ENCODE measurements around the gene CDRT15L2. TPM values are rescaled to one million over a fixed set of nuclear protein-coding genes. Genes with fewer than 3 reads are reported as not detected.
"Not testable (repeated sequence)": the region's sequence is repeated elsewhere in the genome, so short reads cannot be mapped to it uniquely, and the experiment has no call there.

Gene CDRT15L2
- total and polyA plus RNA-seq, 12 donors: not detected

GRCh38 chr17:20611309-20611708 lies 31.8 kb downstream of the CDRT15L2 start:
- 83 to 96% (median 87%) methylated on average over 7 to 8 of the region's 8 CpGs for WGBS, 4 donors

GRCh38 chr17:20612635-20613034 lies 33.1 kb downstream of the CDRT15L2 start:
- H3K9me3 ChIP-seq (replicated peaks in 1 of 3): no peaks in the 10 kb centered on the region

More at GRCh38 chr17:20611309-20611708, 31.8 kb downstream of the CDRT15L2 start:
- Histone ChIP-seq H3K36me3 (replicated peaks in 1 of 2) (no peaks in the 10 kb centered on the region), H3K4me3 (no peak overlapping the region), H3K9me3 (replicated peaks in 1 of 3) (no peaks in the 10 kb centered on the region), H3K27ac (no peak overlapping the region), H3K4me1 (replicated peaks in 1 of 2) (no peaks in the 10 kb centered on the region), H3K27me3 (no peaks in the 10 kb centered on the region)
- intact Hi-C loops (cut with DNase I): no loop called here
- no peak for DNase-seq
- no peak for TF ChIP-seq POLR2A (IDR thresholded peaks at IDR 0.05)
- TF ChIP-seq, protein P1, sequence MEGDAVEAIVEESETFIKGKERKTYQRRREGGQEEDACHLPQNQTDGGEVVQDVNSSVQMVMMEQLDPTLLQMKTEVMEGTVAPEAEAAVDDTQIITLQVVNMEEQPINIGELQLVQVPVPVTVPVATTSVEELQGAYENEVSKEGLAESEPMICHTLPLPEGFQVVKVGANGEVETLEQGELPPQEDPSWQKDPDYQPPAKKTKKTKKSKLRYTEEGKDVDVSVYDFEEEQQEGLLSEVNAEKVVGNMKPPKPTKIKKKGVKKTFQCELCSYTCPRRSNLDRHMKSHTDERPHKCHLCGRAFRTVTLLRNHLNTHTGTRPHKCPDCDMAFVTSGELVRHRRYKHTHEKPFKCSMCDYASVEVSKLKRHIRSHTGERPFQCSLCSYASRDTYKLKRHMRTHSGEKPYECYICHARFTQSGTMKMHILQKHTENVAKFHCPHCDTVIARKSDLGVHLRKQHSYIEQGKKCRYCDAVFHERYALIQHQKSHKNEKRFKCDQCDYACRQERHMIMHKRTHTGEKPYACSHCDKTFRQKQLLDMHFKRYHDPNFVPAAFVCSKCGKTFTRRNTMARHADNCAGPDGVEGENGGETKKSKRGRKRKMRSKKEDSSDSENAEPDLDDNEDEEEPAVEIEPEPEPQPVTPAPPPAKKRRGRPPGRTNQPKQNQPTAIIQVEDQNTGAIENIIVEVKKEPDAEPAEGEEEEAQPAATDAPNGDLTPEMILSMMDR (IDR thresholded peaks at IDR 0.05): no peak

GRCh38 chr17:20613248-20613647 lies 33.7 kb downstream of the CDRT15L2 start:
- Histone ChIP-seq H3K27me3 (no peaks in the 10 kb centered on the region), H3K4me3 (no peak overlapping the region), H3K4me1 (replicated peaks in 1 of 2) (no peaks in the 10 kb centered on the region), H3K9me3 (replicated peaks in 1 of 3) (no peaks in the 10 kb centered on the region), H3K36me3 (replicated peaks in 1 of 2) (no peaks in the 10 kb centered on the region), H3K27ac (no peak overlapping the region)
- intact Hi-C loops (cut with DNase I): no loop called here
- no peak for DNase-seq
- 90 to 93% (median 90%) methylated on average over 11 to 16 of the region's 16 CpGs for WGBS, 4 donors
- no peak for TF ChIP-seq POLR2A (IDR thresholded peaks at IDR 0.05)
- TF ChIP-seq, protein P1 (IDR thresholded peaks at IDR 0.05): no peak

More at GRCh38 chr17:20612635-20613034, 33.1 kb downstream of the CDRT15L2 start:
- Histone ChIP-seq H3K4me1 (replicated peaks in 1 of 2) (no peaks in the 10 kb centered on the region), H3K27me3 (no peaks in the 10 kb centered on the region), H3K36me3 (replicated peaks in 1 of 2) (no peaks in the 10 kb centered on the region), H3K4me3 (no peak overlapping the region), H3K27ac (no peak overlapping the region)
- intact Hi-C loops (cut with DNase I): no loop called here
- no peak for TF ChIP-seq POLR2A (IDR thresholded peaks at IDR 0.05)
- TF ChIP-seq, protein P1 (IDR thresholded peaks at IDR 0.05): no peak
- 91 to 93% (median 92%) methylated on average over 5 to 16 of the region's 16 CpGs for WGBS, 4 donors
- DNase-seq: no peak

- Histone ChIP-seq H3K4me3 (no peak overlapping the region), H3K4me1 (replicated peaks in 1 of 2) (no peaks in the 10 kb centered on the region), H3K27me3 (no peaks in the 10 kb centered on the region), H3K36me3 (replicated peaks in 1 of 2) (no peaks in the 10 kb centered on the region), H3K9me3 (replicated peaks in 1 of 3) (no peaks in the 10 kb centered on the region), H3K27ac (no peak overlapping the region)
- WGBS, 4 donors: 88 to 97% (median 91%) methylated on average over 5 to 13 of the region's 13 CpGs
- intact Hi-C loops (cut with DNase I): no loop called here
- DNase-seq: no peak
- no peak for TF ChIP-seq POLR2A (IDR thresholded peaks at IDR 0.05)
- TF ChIP-seq, protein P1 (IDR thresholded peaks at IDR 0.05): no peak
These were observed 34.4 kb downstream of the CDRT15L2 start for GRCh38 chr17:20613905-20614304.

DNA sequence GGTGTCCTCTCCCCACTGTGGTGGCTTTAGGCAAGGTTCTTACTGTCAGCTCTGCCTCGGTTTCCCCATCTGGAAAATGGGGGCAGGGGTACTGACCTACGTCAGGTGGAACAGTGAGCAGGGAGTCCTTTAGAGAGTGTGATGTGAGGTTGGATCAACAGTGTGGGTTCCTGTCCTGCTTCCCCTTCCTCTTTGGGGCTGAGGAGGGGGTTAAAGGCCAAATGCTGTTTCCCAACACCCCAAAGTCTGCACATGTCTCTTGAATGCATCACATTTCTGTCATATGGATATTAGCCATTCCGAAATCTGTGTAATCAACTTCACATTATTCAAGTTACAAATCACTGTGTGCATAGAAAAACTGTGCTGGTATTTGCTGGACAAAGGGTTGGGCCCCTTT lies 35.9 kb downstream of the CDRT15L2 start:
- H3K4me3 ChIP-seq; H3K4me1 ChIP-seq (replicated peaks in 1 of 2); H3K27ac ChIP-seq; DNase-seq; intact Hi-C loops (cut with DNase I); H3K27me3 ChIP-seq; H3K9me3 ChIP-seq (replicated peaks in 1 of 3); H3K36me3 ChIP-seq (replicated peaks in 1 of 2): not testable (repeated sequence)
- 71 to 79% (median 78%) methylated on average over 2 to 3 of the region's 3 CpGs for WGBS, 4 donors

Data from adrenal gland (tissue), 12 donors.